PC-3 (cell line): ENCODE data around the gene PDAP1.

Experiments
- CTCF ChIP-seq: fragments of 300-600 bp; sonication (generic); conservative IDR thresholded peaks from 2 replicates; pipeline ENCODE4 v1.5.1; 2017; ENCODE audit warnings: antibody characterized with exemption, low read depth, mild to moderate bottlenecking, low read length
- EZH2 ChIP-seq: fragments of 300-600 bp; sonication (generic); IDR thresholded peaks from one replicate; pipeline ENCODE4 v1.6.1; 2017; ENCODE audit warnings: antibody characterized with exemption, mild to moderate bottlenecking, low read length; ENCODE audit not compliant: unreplicated experiment
- EZH2phosphoT487 ChIP-seq: fragments of 300-600 bp; sonication (generic); IDR thresholded peaks from 2 replicates; pipeline ENCODE4 v1.6.1; 2018; ENCODE audit warnings: mild to moderate bottlenecking, antibody characterized with exemption, low read length, borderline replicate concordance

DNA sequence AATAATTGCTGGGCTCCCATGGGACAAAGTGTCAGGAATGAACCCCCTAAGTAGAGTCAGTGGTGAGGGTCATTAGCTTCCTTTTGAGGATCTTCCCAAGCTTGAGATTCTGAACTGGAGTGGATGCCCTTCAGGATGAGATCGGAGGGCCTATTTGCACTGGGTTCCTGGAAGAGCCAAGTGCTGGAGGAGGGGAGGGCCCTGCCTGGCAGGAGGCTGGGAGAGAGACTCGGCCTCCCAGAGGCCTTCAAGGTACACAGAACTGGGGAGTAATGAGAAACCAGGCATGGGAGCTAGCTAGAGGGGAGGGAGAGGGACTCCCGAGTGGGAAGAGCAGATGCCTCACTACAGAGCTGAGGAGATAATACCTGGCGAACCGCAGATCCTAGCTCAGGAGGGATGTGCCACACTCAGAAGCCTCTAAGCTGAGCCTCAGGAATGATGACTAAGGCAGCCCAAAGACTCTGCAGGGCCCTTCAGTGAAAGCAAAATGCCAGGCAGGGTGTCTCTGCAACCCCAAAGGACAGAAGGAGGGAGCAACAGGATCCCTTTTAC, 9.4 kb downstream of the PDAP1 start:
- TF ChIP-seq CTCF, result no peak
- TF ChIP-seq EZH2, result no peak
- TF ChIP-seq EZH2phosphoT487, result no peak
